ENCODE data around the gene CD200.
"Not testable (repeated sequence)": the region's sequence is repeated elsewhere in the genome, so short reads cannot be mapped to it uniquely, and the experiment has no call there.

CD200 gene

GRCh38 chr3:112362221-112362620, 29.3 kb downstream of the CD200 start:
- no peak for DNase-seq

- no peak for DNase-seq
These were observed 31.3 kb downstream of the CD200 start for GRCh38 chr3:112364291-112364690.

DNA sequence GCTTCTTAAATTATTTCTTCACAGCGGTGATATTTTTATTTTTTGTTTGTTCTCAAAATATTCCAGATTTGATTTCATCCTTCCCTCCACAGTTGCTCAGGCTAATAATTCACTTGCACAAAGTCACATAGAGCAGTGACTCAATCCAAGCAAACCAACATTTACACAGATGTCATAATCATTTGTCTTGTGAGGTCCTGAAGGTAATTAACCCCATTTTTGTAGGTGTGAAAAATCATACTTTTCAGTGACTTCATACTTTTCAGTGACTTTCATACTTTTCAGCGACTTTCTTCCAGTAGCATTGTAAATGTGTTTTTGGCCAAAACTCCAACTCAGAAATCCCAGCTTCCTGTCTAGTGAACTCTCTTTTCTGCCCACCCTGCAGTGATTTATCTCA, 32.1 kb downstream of the CD200 start:
- DNase-seq: no peak

DNA sequence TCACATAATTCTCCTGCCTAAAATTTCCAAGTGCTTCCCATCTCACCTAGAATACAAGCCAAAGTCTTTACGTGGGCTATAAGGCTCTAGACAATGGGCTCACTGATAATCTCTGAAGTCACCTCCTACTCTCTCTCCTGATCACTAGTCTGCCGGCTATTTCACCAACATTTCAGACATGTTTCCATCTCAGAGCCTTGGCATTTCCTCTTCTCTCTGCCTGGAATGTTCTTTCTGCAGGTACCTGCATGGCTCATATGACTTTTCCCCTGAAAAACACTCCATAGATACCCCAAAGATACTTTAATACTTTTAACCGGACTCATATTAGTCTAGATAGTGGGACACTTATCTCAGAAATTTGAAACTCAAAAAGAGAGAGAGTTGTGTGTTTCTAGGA, 32.7 kb downstream of the CD200 start:
- DNase-seq: no peak

DNA sequence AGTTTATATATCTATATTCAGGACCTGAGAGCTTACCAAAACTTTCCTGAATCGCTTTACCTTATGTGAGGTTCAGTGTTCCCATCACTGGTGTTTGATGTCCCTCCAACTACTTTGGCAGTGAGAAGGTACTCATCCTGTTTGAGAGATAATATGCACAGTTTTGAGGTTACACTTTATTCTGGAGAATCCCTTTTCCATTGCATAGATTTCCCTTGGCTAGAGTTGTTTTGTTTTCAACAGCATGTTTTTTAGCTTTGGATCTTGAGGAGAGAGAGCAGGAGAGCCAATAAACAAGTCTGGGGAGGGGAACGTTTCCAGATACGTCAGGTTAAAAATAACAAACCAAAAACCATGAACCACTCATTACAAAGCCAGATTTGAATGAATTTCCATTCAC, 33.6 kb downstream of the CD200 start:
- DNase-seq: no peak

DNA sequence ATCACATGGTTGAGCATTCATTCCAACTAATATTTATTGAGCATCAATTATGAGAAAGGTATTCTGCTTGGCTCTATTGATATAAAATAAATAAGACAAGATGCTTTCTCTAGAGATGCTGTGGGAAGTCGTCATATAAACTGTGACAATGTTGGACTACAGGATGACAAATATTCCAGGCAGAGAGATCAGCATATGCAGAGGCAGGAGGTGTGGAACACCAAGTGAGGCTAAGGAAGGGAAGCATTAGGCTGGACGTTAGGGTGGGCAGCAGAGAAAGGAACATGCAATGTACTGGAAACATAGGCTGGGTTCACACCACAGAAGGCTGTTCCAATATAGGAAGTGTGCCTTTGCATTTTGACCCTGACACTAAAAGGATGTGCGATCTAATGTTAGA, 38.6 kb downstream of the CD200 start:
- no peak for DNase-seq

GRCh38 chr3:112372396-112372795, 39.4 kb downstream of the CD200 start:
- DNase-seq: no peak

DNA sequence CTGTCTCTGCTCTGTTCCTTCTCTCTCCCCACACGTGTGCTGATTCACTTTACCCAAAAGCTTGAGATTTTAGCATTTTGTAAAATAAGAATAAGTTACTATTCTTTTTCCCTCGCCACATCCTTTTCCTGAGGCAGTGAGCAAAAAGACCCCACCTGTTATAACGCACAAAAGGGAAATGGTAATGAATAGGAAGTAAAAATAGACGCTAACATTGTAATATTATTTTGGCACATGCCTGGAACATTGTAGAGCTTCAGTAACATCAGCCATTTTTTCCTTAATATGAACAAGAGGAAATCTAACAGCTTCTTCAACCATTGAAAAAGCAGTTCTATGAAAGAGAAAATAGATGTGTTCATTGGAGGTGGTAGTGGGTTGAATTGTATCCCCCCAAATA, 40.5 kb downstream of the CD200 start:
- DNase-seq: no peak

GRCh38 chr3:112373924-112374323, 41.0 kb downstream of the CD200 start:
- no peak for DNase-seq

GRCh38 chr3:112374333-112374734, 41.4 kb downstream of the CD200 start:
- DNase-seq: no peak

- DNase-seq: no peak
These were observed 42.2 kb downstream of the CD200 start for GRCh38 chr3:112375117-112375516.

DNA sequence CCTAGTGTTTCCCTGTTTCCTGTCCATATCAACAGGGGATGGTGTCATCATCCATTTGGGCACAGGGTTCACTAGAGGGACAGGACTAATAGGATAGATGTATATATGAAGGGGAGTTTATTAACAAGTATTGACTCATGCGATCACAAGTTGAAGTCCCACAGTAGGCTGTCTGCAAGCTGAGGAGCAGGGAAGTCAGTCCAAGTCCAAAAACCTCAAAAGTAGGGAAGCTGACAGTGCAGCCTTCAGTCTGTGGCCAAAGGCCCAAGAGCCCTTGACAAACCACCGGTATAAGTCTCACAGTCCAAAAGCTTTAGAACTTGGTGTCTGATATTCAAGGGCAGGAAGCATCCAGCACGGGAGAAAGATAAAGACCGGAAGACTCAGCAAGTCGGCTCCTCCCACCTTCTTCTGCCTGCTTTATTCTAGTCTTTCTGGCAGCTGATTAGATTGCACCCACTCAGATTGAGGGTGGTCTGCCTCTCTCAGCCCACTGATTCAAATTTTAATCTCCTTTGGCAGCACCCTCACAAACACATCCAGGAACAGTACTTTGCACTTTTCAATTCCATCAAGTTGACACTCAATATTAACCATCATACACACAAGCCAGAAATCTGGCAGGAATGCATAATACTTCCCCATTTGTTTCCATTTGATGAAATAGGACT, 43.4 kb downstream of the CD200 start:
- no peak for DNase-seq

DNA sequence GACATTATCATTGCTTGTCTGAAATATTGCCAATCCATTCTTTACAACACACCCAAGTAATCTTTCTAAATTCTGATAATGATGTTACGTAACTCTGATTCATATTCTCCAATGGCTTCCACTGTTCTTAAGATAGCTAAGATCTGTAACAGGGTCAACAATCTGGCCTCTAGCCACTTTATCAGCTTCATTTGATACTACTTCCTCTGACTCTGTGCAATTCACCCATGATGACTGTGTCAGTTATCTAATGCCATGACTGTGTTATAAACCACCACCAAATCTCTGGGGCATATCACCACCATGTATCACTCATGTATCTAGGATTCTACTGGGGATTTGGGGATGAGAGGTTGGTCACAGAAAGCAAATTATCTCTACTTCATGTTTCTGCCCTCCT, 44.0 kb downstream of the CD200 start:
- DNase-seq: no peak

GRCh38 chr3:112377568-112378071, 44.7 kb downstream of the CD200 start:
- no peak for DNase-seq

- not testable (repeated sequence) for DNase-seq
These were observed 45.4 kb downstream of the CD200 start for GRCh38 chr3:112378347-112378746.

DNA sequence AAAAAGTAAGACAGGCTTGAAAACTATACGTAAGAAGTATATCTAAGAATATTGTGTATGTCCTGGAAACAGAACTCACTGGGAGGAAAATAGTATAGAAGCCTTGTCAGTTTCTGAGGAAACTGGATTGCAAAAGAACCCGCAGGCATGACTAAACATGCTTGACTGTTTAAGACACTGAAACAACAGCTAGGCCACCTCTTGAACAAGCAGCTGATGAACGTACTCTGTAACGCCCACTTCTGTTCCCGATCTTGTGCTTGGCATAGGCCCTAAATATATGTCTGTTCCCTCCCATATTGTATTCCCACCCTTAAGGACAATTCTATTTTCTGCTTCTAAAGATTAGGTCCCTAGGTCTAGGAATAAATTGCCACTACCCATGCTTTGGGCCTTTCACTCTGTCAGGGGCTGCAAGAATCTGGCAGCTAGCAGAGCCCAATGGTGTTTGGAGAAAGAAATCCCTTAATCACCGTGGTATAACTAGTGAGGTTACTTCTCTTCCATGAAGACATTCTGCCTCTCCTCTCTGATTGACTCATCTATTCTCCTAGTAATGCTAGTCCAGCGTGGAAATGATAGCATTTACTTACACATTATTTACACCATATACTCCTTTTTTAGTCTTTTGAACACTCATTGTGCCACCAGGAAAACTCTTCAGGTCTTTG, 46.2 kb downstream of the CD200 start:
- no peak for DNase-seq

DNA sequence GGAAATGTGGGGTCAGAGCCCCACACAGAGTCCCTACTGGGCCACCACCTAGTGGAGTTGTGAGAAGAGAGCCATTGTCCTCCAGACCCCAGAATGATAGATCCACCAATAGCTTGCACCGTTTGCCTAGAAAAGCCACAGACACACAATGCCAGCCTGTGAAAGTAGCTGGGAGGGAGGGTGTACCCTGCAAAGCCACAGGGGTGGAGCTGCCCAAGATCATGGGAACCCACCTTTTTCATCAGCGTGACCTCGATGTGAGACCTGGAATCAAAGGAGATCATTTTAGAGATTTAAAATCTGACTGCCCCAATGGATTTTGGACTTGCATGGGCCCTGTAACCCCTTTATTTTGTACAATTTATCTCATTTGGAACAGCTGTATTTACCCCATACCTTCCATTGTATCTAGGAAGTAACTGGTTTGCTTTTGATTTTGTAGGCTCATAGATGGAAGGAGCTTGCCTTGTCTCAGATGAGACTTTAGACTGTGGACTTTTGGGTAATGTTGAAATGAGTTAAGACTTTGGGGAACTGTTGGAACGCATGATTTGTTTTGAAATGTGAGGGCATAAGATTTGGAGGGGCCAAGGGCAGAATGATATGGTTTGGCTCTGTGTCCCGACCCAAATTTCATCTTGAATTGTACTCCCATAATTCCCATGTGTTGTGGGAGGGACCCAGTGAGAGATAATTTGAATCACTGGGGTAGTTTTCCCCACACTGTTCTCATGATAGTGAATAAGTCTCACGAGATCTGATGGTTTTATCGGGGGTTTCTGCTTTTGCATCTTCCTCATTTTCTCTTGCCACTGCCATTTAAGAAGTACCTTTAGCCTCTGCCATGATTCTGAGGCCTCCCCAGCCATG, 49.0 kb downstream of the CD200 start:
- no peak for DNase-seq

DNA sequence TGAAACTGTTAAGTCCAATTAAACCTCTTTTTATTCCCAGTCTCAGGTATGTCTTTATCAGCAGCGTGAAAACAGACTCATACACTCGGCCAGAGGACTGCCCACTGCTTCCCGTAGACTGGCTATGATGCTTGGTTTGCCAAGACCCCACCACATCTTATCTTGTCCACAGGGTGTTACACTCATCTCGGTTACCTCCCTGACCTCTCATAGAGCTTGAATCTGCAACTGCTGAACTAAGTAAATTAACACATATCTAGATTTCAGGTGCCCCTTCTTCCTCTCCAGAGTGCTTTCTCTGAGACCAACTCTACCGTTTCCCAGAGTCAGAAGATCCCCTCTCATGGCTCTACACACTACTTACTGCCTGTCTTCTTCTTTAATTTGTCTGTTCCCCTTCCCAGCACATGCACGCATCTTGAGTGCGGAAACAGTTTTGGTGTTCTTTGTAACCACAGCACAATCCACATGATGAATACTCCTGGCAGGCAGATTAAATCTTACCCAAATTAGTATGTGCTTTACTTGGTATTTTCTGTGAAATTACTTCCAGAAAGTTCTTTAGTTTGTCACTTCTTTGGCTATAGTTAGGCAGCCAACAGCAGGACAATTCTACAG, 49.7 kb downstream of the CD200 start:
- DNase-seq: no peak

DNA sequence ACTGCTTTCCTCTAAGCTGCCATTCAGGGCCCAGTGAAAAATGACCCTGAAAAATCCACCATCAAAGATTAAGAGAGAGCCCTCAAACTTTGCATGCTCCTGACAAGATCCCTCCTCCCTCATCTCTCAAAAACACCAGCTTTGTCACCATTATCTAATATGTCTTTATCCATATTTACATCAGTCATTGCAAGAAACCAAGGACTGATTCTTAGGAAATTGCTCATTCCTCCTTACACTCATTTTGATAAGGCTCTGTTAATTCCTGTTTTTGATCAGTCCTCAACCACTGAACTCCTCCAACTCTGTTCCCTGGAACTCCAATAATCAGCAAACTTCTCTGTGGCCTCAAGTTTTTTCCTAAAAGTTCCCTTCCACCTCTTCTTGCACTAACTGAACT, 51.8 kb downstream of the CD200 start:
- DNase-seq: no peak

- DNase-seq: no peak
These were observed 56.0 kb downstream of the CD200 start for GRCh38 chr3:112388972-112389371.

DNA sequence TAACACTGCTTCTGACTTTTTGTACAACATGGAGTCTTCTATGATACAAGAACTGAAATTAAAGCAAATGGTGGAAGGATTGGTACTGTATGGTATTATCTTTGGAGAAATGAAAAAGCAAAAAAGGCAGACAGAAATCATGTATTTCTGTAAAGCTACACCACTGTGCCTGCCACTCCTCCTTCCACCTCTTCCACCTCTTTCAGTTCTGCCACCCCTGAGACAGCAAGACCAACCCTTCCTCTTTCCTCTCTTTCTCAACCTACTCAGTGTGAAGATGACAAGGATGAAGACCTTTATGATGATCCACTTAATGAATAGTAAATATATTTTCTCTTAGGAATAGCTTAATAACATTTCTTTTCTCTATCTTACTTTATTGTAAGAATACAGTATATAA, 57.0 kb downstream of the CD200 start:
- DNase-seq: no peak

GRCh38 chr3:112390783-112391641, 58.1 kb downstream of the CD200 start:
- DNase-seq: no peak

Data from activated T-cell treated with anti-CD3 and anti-CD28 coated beads, Interleukin-2, amount 50 U/mL, for 1 hour (primary cell).